Measurements from ENCODE around the gene MCF2L2. TPM values are rescaled to one million over a fixed set of nuclear protein-coding genes. Genes with fewer than 3 reads are reported as not detected.

The MCF2L2 gene
- total RNA-seq, 1 experiment from 2014 or later = 12.2 TPM

DNA sequence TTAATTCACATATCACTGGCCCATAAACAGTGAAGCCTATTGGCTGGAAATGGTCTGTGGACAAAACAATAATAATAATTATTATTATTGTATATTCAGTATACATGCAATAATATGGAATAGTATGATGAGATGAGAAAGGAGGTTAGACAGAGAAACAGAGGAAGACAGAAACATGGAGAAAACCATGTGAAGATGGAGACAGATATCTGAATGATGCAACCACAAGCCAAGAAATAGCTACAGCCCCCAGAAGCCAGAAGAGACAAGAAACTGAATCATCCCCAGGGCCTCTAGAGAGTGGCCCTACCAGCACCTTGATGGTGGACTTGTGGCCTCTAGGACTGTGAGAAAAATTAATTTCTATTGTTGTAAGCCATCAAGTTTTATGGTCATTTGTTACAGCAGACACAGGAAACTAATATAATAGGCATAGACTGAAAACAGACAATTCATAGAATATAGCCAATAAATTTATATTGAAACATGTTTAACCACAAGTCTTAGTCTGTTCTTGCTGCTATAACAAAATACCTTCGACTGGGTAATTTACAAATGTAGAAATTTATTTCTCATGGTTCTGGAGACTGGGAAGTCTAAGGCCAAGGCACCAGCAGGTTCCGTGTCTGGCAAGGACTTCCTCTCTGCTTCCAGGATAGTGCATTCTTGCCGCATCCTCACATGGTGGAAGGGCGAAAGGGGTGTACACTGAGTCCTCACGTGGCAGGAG is 31.6 kb downstream of the MCF2L2 start:
- H3K9me2 ChIP-seq (replicated peaks; ENCODE audit: insufficient read depth, low read length) = no peaks in the 10 kb centered on the region

DNA sequence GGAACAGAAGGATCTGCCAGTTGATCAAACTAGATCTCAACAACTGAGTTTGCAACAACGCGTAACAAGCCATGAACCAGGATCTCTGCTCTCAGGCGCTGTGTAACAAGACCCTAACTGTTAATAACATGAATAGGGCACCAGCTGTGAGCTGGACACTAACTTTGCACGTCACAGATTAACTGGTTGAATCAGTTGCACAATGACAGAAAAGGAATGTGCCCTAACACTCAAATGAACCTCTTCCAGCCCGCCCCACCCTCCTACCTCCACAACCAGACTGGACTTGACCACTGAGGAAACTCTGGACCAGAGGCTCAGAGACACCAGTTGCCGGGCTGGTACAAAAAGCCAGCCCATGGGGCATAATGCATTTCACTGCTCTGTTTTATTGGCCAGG is 34.3 kb downstream of the MCF2L2 start:
- Histone ChIP-seq H3K9me3 (ENCODE audit: low read length) (no peaks in the 10 kb centered on the region), H3K9ac (ENCODE audit: low read length) (no peak overlapping the region), H3K27me3 (ENCODE audit: low read length) (no peaks in the 10 kb centered on the region)

More for the DNA sequence above, 31.6 kb downstream of the MCF2L2 start:
- H3K9me3 ChIP-seq (ENCODE audit: low read length) = no peaks in the 10 kb centered on the region
- no peak overlapping the region for H2AFZ ChIP-seq (ENCODE audit: low read length)
- no peaks in the 10 kb centered on the region for H3K79me2 ChIP-seq (ENCODE audit: low read length)
- H3K36me3 ChIP-seq (ENCODE audit: insufficient read depth, low read length) = no peaks in the 10 kb centered on the region
- 0 out of 2 replicates have a peak, but pooled peaks cover 10% of the 10 kb centered on the region for H4K20me1 ChIP-seq (ENCODE audit: insufficient read depth, low read depth, low read length)
- no peak overlapping the region for H3K4me2 ChIP-seq (ENCODE audit: low read depth, low read length, poor library complexity, severe bottlenecking)
- H3K27ac ChIP-seq (ENCODE audit: low read length) = no peak overlapping the region
- no peak overlapping the region for H3K4me3 ChIP-seq (ENCODE audit: low read length)
- no peaks in the 10 kb centered on the region for H3K27me3 ChIP-seq (ENCODE audit: low read length)
- DNase-seq = no peak
- H3K9ac ChIP-seq (ENCODE audit: low read length) = no peak overlapping the region
- H3K4me1 ChIP-seq (ENCODE audit: low read length) = peaks cover 15% of the 10 kb centered on the region

GRCh38 chr3:183393625-183394024 is 34.8 kb downstream of the MCF2L2 start:
- Histone ChIP-seq H3K4me3 (ENCODE audit: low read length) (no peak overlapping the region), H3K9me3 (ENCODE audit: low read length) (no peaks in the 10 kb centered on the region), H3K36me3 (ENCODE audit: insufficient read depth, low read length) (no peaks in the 10 kb centered on the region), H3K4me2 (ENCODE audit: low read depth, low read length, poor library complexity, severe bottlenecking) (no peak overlapping the region), H3K79me2 (ENCODE audit: low read length) (no peaks in the 10 kb centered on the region), H3K27me3 (ENCODE audit: low read length) (no peaks in the 10 kb centered on the region), H3K4me1 (ENCODE audit: low read length) (peaks cover 17% of the 10 kb centered on the region), H3K9me2 (replicated peaks; ENCODE audit: insufficient read depth, low read length) (no peaks in the 10 kb centered on the region), H4K20me1 (ENCODE audit: insufficient read depth, low read depth, low read length) (0 out of 2 replicates have a peak, but pooled peaks cover 13% of the 10 kb centered on the region), H3K27ac (ENCODE audit: low read length) (no peak overlapping the region), H2AFZ (ENCODE audit: low read length) (no peak overlapping the region), H3K9ac (ENCODE audit: low read length) (no peak overlapping the region)
- DNase-seq = no peak

More for the DNA sequence above, 34.3 kb downstream of the MCF2L2 start:
- no peak overlapping the region for H2AFZ ChIP-seq (ENCODE audit: low read length)
- H3K27ac ChIP-seq (ENCODE audit: low read length) = no peak overlapping the region
- no peaks in the 10 kb centered on the region for H3K79me2 ChIP-seq (ENCODE audit: low read length)
- no peak overlapping the region for H3K4me3 ChIP-seq (ENCODE audit: low read length)
- H3K36me3 ChIP-seq (ENCODE audit: insufficient read depth, low read length) = no peaks in the 10 kb centered on the region
- H3K9me2 ChIP-seq (replicated peaks; ENCODE audit: insufficient read depth, low read length) = no peaks in the 10 kb centered on the region
- H3K4me2 ChIP-seq (ENCODE audit: low read depth, low read length, poor library complexity, severe bottlenecking) = no peak overlapping the region
- peaks cover 17% of the 10 kb centered on the region for H3K4me1 ChIP-seq (ENCODE audit: low read length)
- no peak for DNase-seq
- 0 out of 2 replicates have a peak, but pooled peaks cover 13% of the 10 kb centered on the region for H4K20me1 ChIP-seq (ENCODE audit: insufficient read depth, low read depth, low read length)

DNA sequence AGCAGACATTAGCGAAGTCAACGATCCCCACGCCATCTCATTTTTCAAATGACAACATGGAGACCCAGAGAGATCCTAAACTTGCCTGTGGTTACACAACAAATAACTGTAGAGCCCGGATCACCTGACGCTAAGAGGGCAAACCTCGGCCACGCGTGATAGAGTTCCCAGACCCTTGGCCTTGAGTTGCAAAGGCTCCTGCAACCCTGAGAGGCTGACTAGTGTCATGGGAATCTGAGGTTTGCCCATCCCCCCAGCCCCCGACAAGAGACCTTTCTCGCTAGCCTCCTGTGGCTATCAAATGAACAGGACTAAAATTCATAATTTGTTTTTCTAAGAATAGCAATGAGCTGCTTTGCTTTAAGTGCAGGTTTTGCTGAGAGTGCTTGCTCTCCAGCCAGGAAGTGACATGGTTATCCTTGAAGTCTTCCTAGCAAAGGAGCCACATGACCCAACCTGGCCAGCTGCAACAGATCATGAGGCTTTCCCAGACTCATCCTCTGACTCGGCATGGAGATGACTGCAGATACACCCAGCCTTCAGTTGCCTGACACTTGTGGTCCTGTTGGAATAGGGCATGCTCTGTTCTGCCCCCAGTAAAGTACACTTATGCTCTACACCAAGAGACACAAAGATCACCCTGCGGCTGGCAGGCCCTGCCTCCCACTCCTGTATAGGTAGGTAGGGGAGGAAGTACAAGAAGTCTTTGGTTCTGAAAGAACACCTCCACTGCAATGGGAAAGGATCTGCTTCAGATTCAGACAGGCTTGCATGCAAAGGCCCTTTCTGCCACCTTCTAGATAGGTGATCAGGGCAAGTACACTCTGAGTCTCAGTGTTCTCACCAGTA is 36.0 kb downstream of the MCF2L2 start:
- 0 out of 2 replicates have a peak, but pooled peaks cover 13% of the 10 kb centered on the region for H4K20me1 ChIP-seq (ENCODE audit: insufficient read depth, low read depth, low read length)
- no peaks in the 10 kb centered on the region for H3K36me3 ChIP-seq (ENCODE audit: insufficient read depth, low read length)
- H3K27me3 ChIP-seq (ENCODE audit: low read length) = no peaks in the 10 kb centered on the region
- no peak overlapping the region for H3K4me3 ChIP-seq (ENCODE audit: low read length)
- no peak overlapping the region for H2AFZ ChIP-seq (ENCODE audit: low read length)
- H3K9me3 ChIP-seq (ENCODE audit: low read length) = no peaks in the 10 kb centered on the region
- H3K4me1 ChIP-seq (ENCODE audit: low read length) = peaks cover 17% of the 10 kb centered on the region
- H3K79me2 ChIP-seq (ENCODE audit: low read length) = no peaks in the 10 kb centered on the region
- H3K9ac ChIP-seq (ENCODE audit: low read length) = peak overlapping the region; percentile 2; the same call in 1 of the 2 replicates
- no peaks in the 10 kb centered on the region for H3K9me2 ChIP-seq (replicated peaks; ENCODE audit: insufficient read depth, low read length)
- H3K4me2 ChIP-seq (ENCODE audit: low read depth, low read length, poor library complexity, severe bottlenecking) = peak overlapping the region; percentile 50
- DNase-seq = peak; percentile 56
- no peak overlapping the region for H3K27ac ChIP-seq (ENCODE audit: low read length)

DNA sequence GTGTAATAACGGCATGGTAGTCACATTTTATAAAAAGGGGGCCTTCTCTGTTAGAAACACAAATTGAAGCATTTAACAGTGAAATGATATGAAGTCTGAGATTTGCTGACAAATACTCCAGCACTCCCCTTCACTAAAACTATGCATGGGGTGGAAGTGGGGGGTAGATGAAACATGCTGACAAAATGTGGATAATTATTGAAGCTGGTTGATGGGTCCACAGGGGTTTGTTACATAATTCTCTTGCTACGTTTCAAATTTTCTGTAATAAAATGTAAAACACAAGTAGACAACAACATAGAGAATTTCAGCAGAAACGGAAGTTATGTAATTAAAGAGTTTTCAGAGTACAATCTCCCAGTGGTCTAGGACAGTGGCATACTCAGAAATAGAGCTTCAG is 37.0 kb downstream of the MCF2L2 start:
- 0 out of 2 replicates have a peak, but pooled peaks cover 10% of the 10 kb centered on the region for H4K20me1 ChIP-seq (ENCODE audit: insufficient read depth, low read depth, low read length)
- H3K4me3 ChIP-seq (ENCODE audit: low read length) = no peak overlapping the region
- DNase-seq = no peak

DNA sequence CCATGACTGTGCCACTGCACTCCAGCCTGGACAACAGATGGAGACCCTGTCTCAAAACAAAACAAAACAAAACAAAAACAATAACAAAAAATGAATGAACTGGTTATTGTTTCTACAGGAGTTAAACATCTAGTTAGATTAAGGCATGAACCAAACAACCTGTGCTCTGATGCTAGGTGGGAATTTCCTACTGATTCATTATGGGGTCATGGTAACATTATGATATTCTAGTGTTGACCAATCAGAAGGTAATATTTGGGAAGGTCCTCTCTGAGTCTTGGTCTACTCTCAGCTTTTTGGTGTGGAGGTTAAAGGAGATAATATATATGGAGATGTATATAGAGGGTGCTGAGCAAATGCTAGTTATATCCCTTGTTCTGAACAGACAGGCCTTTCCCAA is 37.6 kb downstream of the MCF2L2 start:
- Histone ChIP-seq H3K27me3 (ENCODE audit: low read length) (no peaks in the 10 kb centered on the region), H2AFZ (ENCODE audit: low read length) (no peak overlapping the region), H3K9me3 (ENCODE audit: low read length) (no peaks in the 10 kb centered on the region), H3K79me2 (ENCODE audit: low read length) (no peaks in the 10 kb centered on the region), H3K9me2 (replicated peaks; ENCODE audit: insufficient read depth, low read length) (no peaks in the 10 kb centered on the region), H3K4me3 (ENCODE audit: low read length) (no peak overlapping the region), H4K20me1 (ENCODE audit: insufficient read depth, low read depth, low read length) (0 out of 2 replicates have a peak, but pooled peaks cover 10% of the 10 kb centered on the region), H3K4me1 (ENCODE audit: low read length) (peaks cover 18% of the 10 kb centered on the region), H3K36me3 (ENCODE audit: insufficient read depth, low read length) (no peaks in the 10 kb centered on the region), H3K27ac (ENCODE audit: low read length) (no peak overlapping the region), H3K9ac (ENCODE audit: low read length) (no peak overlapping the region), H3K4me2 (ENCODE audit: low read depth, low read length, poor library complexity, severe bottlenecking) (no peak overlapping the region)
- DNase-seq = no peak

More for the DNA sequence above, 37.0 kb downstream of the MCF2L2 start:
- Histone ChIP-seq H3K9me2 (replicated peaks; ENCODE audit: insufficient read depth, low read length) (no peaks in the 10 kb centered on the region), H3K9me3 (ENCODE audit: low read length) (no peaks in the 10 kb centered on the region), H3K27me3 (ENCODE audit: low read length) (no peaks in the 10 kb centered on the region), H3K79me2 (ENCODE audit: low read length) (no peaks in the 10 kb centered on the region), H3K27ac (ENCODE audit: low read length) (no peak overlapping the region), H3K9ac (ENCODE audit: low read length) (no peak overlapping the region), H3K4me1 (ENCODE audit: low read length) (peaks cover 17% of the 10 kb centered on the region), H2AFZ (ENCODE audit: low read length) (no peak overlapping the region), H3K36me3 (ENCODE audit: insufficient read depth, low read length) (no peaks in the 10 kb centered on the region), H3K4me2 (ENCODE audit: low read depth, low read length, poor library complexity, severe bottlenecking) (no peak overlapping the region)

GRCh38 chr3:183388213-183388895 is 40.1 kb downstream of the MCF2L2 start:
- H3K9me2 ChIP-seq (replicated peaks; ENCODE audit: insufficient read depth, low read length) = no peaks in the 10 kb centered on the region
- H4K20me1 ChIP-seq (ENCODE audit: insufficient read depth, low read depth, low read length) = 0 out of 2 replicates have a peak, but pooled peaks cover 4% of the 10 kb centered on the region
- no peak overlapping the region for H2AFZ ChIP-seq (ENCODE audit: low read length)
- no peak for DNase-seq
- H3K9me3 ChIP-seq (ENCODE audit: low read length) = no peaks in the 10 kb centered on the region
- H3K27ac ChIP-seq (ENCODE audit: low read length) = no peak overlapping the region
- no peak overlapping the region for H3K4me2 ChIP-seq (ENCODE audit: low read depth, low read length, poor library complexity, severe bottlenecking)
- H3K4me1 ChIP-seq (ENCODE audit: low read length) = peaks cover 30% of the 10 kb centered on the region
- no peaks in the 10 kb centered on the region for H3K79me2 ChIP-seq (ENCODE audit: low read length)
- H3K9ac ChIP-seq (ENCODE audit: low read length) = no peak overlapping the region
- no peaks in the 10 kb centered on the region for H3K36me3 ChIP-seq (ENCODE audit: insufficient read depth, low read length)
- H3K27me3 ChIP-seq (ENCODE audit: low read length) = no peaks in the 10 kb centered on the region
- no peak overlapping the region for H3K4me3 ChIP-seq (ENCODE audit: low read length)
